Stimulated activated CD8-positive, alpha-beta memory T cell treated with anti-CD3 and anti-CD28 coated beads, Interleukin-12 subunit alpha, Interleukin-12 subunit beta, amount 100 ng/mL, for 4 hours (primary cell): ENCODE measurements around the gene CABYR.
"Not testable (repeated sequence)": the region's sequence is repeated elsewhere in the genome, so short reads cannot be mapped to it uniquely, and the experiment has no call there.

Experiments
- DNase-seq: peaks from one replicate; pipeline ENCODE4 v3.0.0-alpha.2; 2020; ENCODE audit warnings: low read depth

CABYR gene

DNA sequence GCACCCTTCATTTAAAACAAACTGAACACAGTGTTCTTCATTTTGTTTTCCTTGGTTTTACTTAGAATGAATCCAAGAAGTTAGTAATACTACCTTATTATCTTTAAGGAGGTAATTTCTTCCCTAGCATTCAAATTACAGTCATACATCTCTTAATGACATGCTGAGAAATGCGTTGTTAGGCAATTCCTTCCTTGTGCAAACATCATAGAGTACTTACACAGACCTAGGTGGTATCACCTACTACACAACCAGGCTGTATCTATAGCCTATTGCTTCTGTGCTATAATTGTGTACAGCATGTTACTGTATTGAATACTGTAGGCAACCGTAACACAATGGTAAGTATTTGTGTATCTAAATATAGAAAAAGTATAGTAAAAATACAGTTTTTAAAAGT, 8.4 kb upstream of the CABYR start:
- no peak for DNase-seq

DNA sequence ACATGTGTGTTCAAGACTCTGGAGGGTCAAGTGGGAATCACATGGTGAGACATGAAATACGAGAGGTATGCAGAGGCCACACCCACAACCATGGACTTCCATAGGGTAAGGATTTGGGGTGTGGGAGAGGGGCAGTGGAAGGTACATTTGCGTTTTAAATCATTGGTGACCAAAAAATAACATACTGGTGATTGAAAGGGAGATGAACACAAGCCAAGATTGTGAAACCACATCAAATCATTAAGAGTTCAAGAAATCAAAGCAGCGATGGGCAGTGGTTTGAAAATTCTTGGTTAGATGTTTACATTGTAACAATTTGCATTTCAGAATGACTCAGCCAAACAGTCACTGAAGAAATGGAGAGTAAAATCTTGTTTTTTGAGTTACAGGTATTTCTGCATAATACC, 1.9 kb upstream of the CABYR start:
- DNase-seq = no peak

DNA sequence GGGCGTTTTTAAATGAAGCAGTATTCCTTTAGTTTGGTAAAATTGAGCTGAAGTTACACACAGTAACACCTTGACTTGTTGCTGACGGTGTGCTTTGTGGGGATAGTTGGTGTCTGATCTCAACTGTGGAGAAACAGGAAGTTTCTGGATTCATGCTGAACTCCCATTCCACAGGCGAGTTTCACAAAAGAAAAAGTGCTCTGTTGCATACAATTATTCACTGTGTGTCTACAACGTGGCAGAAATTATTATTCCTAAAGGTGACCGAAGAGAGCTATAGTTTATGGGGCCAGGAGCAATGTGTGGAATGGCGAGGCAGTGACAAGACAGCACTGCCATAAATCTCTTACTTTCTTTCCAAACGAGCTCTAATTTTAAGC, 463 bp upstream of the CABYR start:
- DNase-seq = no peak

DNA sequence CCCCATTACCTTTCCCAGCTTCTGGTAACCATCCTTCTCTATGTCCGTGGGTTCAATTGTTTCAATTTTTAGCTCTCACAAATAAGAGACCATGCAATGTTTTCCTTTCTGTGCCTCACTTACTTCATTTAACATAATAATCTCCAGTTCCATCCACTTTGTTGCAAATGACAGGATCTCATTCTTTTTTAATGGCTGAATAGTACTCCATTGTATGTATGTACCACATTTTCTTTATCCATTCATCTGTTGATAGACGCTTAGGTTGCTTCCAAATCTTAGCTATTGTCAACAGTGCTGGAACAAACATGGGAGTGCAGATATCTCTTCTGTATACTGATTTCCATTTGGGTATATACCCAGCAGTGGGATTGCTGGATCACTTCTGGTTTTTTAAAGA, 1.8 kb downstream of the CABYR start:
- DNase-seq = no peak

DNA sequence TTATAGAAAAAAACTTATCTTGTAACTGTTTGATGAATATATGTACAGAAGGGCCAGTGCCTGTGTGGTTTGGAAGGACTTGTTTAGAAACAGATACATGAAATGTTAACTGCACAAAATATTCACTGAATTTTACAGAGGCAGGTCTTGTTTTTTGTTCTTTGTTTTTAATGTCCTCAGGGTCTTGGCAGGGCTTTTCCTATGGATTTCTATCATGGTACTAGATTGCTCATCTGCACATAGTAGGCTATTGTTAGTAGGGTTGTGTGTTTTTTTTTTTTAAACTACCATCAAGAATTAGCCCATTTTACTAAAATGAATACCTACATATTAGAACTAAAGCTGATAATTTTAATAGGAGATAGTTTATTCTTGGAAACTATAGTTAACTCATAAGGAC, 3.5 kb downstream of the CABYR start:
- no peak for DNase-seq

DNA sequence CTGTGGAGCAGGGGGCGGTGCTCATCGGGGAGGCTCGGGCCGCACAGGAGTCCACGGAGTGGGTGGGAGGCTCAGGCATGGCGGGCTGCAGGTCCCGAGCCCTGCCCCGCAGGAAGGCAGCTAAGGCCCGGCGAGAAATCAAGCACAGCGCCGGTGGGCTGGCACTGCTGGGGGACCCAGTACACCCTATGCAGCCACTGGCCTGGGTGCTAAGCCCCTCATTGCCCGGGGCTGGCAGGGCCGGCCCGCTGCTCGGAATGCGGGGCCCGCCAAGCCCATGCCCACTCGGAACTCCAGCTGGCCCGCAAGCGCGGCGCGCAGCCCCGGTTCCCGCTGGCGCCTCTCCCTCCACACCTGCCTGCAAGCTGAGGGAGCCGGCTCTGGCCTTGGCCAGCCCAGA, 10.7 kb downstream of the CABYR start:
- DNase-seq = not testable (repeated sequence)

DNA sequence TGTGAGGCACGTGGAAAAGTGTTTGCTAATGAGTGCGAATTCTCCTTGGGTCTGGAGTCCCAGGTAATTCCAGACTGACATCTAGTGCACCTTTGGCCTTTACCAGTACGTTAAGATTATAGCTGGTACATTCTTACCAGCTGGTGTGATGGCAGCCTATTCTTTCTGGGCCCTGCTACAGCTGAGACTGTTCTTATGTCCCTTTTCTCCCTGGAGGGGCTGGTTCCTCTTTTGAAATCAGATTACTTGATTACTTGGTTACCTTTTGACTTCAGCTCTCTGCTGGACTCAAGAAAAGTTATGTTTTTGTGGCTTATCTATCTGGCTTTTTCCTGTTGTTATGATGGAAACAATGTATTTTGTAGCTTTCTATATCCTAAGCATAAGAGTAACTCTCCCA, 14.5 kb downstream of the CABYR start:
- DNase-seq = no peak

DNA sequence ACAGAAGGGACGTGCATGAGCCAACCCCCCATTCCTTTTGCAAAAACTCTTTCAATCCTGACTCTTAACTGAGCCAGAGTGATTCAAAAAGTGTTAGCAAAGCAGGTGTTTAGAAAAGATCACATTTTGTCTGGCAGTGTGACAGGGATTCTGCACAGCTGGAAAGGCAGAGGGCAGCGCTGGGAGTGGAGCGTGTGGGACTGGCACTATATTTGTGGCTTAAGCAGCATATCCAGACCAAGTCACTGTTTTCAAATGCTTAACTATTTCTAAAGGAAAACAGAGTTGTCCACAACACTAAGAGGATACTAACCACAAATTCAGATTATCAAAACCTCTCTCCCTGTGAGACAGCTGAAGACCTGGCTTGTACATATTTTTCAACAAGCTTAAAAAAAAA, 19.0 kb downstream of the CABYR start:
- DNase-seq = no peak

DNA sequence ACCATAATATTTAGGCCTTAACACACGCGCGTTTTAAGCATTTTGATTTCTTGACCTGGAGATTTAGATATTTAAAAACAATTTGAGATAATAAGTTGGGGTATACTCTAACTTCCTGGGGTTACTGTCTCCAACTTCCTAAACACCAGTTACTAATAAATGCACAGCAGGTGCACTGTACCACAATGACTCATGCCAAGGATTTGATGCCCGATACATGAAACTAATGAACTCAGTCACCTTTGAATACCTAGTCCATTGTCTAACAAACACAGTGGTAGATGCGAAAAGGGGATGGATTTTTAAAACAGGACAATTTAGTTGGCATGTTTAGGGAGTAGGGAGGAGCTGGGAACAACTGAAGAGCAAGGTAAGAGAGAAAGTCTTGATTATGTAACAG, 21.2 kb downstream of the CABYR start:
- no peak for DNase-seq

DNA sequence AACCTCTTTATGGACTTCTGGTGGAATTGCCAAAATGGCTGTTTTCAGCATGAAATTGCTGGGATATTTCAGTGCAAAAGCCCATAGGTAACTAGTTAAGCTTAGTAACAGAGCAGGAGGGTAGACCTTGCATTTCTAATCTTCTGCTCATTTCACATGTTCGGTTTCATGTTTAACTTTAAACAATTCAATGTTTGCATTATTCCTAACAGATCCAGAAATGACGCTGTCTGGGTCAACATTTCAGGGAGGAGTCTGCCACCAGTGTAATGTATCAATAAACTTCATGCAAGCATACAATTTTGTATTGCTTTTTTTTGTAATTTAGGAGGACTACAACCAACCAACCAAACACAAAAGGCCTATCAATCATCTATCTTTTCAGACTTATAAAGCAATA, 22.4 kb downstream of the CABYR start:
- no peak for DNase-seq

DNA sequence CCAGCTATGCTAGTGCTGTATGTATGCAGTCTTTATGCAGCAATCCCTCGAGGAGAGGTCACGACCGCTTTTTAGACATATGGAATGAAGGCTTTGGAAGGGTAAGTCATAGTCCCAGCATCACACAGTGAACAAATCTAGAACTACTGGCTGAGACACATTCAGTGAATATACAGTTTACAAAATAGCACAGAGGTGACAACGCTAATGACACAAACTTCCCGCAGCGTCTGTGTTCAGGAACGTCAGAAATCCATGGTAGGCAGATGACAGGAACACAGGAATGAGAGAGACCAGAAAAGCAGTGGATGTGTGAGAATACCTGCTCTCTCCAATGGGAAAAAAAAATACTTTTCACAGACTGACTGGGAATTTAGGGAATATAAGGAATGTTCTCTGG, 29.6 kb downstream of the CABYR start:
- no peak for DNase-seq

DNA sequence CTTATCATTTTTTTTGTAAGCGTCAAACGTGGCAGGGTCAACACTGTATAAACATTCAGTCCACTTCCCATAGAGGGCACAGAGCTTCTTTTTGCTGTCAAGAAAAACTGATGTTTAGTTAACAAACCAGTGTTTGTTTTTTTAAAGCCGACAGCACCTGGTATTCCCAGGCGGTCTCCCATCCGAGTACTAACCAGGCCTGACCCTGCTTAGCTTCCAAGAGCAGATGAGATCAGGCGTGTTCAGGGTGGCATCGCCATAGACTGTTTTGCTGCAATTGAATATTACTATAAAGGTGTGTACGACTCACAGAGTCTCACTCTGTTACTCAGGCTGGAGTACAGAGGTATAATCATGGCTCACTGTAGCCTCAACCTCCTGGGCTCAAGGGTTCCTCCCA, 31.5 kb downstream of the CABYR start:
- DNase-seq = no peak

DNA sequence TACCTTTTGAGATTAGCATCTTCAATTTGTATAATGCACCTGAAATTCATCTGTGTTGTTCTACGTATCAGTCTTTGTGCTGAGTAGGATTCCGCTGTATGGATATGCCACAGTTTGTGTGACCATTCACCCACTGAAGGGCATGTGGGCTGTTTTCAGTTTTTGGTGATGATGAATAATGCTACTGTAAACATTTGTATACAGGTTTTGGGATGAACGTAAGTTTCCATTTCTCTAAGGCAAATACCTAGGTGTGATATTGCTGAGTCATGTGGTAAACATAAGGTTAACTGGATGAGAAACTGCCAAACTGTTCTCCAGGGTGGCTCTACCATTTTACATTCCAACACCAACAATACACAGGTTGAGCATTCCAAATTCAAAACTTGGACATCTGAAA, 35.1 kb downstream of the CABYR start:
- no peak for DNase-seq

DNA sequence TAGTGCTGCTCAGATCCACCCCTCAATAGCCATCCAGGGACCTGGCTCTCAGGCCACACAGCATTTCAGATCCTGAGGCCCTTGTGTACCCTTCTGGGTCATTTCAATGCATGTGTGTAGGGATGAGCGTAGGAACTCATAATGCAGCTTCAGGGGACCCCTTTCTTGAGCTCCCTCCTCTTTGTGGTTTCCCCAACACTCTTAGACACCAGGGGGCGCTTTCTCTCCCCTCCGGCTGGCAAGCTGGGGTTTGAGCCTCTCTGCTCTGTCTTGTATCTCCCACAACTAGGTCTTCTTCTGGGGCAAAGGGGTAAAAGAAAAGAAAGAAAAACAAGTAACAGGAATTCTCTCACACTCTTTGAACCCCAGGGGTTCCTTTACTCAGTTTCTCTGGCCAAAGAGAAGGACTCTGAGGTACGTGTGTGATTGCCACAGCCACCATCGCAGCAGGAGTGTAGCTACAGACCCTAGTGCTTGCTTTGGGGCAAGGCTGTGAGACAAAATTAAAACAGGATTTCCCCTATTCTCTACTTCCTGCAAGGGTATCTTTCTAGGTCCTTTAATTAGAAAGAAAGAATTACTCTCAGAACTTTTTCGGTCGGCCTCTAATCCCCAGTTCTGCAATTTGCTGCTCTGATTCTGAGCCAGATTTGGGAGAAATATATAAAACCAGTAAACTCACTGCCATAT, 38.0 kb downstream of the CABYR start:
- DNase-seq = no peak

DNA sequence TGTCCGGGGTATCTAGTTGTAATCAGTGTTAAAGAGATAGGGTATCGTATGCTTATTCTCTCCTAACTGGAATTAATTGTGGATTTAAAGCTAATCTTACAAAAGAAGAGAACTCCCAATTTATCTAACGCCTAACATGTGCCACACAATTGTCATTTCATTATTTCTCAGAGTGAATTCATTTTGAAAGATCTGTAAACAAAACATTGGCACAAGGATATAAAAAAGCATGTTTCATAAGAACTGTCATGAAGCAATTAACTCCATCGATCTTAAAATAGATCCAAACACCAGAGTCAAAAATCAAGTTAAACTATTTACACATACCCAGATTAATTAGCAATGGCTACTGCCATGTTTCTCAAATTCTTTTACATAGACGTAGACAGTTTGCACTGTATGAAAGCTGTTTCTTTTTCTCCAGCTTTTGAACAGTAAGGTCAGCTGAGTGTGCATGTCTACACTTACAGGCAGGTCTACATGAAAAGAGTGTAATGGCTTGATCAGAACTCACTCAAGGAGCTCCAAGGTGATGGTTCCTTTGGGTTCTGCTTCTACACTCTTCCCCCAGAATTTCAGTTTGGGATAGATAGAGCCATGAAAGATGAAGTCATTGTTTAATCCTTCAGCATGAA, 38.8 kb downstream of the CABYR start:
- DNase-seq = no peak

DNA sequence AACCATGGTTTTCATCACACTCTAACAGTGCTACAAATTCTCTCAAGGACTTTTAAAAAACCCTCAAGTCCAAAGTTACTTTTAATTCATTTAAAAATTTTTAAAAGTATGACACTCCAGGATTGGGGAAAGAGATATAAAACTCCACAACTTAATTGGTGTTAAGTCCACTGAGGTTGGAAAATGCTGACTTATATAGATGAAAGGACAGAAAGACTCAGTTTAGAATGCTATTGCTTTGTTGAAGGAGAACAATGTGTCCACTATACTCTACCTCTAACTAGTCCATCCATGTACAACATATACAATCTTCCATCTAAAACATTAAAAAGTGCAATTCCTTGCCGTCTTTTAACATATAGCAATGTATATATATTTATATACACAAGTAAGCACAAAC, 41.2 kb downstream of the CABYR start:
- DNase-seq = no peak

DNA sequence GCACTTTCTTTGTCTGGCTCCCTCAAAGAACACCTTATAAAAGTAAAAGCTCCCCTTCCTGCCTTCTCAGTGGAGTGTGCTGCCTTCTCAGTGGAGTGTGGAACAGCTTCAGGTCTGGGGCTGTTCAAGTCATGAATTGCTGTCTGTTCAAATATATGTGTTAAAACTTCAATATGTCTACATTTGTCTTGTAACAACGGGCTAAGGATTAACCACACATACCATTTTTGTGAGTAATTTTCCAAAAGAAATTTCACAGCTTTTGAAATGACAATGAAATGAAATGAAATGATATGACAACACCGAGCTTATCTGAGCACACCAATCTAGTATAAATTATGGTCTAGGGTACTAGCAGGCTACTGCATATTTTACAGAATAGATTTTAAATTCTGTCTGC, 42.9 kb downstream of the CABYR start:
- no peak for DNase-seq

DNA sequence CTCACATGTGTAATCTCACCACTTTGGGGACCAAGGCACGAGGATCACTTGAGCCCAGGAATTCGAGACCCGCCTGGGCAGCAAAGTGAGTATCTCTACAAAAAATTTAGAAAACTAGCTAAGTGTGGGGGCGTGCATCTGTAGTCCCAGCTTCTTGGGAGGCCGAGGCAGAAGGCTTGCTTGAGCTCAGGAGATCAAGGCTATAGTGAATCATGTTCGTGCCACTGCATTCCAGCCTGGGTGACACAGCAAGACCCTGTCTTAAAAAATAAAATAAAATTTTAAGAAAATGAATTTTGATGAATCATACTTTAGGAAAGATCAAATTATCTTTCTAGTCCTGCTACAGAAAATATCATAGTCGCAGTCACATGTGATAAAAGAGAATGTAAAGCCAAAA, 46.9 kb downstream of the CABYR start:
- no peak for DNase-seq

DNA sequence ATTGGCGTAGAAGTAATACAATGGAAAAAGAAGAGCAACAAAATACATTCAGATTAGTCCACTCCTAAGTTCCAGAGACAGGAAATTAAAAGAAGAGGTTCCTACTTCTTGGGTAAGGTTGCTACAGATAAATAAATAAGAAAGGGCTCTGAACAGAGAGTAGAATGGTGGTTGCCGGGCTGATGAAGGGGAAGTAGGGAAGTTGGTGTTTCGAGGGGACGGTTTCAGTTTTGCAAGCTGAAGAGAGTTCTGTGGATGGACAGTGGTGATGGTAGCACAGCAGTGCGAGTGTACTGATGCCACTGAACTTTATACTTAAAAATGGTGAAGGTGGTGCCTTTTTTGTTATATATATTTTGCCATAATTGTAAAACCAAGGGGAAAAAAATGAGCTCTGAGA, 48.2 kb downstream of the CABYR start:
- no peak for DNase-seq

DNA sequence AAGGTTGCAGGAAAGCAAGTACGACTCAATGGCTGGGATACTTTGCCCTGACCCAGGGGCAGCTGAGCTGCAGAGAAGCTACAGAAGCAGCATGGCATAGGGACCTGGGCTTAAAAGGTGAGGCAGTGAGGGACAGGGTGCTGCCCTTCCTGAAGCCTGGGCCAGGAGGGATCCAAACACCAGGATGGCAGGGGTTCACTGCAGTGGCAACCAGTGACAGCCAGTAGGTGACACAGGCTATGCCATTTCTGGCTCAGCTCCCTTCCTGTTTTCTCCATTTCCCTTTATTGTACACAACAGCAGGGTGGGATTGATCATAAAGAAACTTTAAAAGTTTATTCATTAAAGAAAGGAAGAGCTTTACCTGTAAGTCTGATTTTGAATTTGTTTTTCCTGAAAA, 48.8 kb downstream of the CABYR start:
- DNase-seq = no peak

DNA sequence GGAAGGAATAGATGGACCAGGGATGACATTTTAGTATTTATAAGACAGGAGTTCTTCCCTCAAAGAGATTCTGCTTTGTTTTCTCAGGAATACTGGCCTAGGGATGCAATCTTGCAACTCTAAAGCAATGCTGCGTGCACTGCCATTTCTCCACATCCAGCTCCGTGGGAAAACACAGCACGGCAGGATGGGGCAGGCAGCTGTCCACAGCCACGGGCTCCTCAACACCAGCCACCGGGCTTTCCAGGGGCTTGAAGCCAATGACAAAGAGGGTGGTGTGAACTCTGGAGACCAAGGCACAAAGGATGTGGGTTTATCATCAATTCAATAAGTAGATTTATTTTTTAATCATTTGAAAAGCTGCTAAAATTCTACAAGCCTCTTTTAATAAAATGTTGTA, 49.3 kb downstream of the CABYR start:
- DNase-seq = no peak

DNA sequence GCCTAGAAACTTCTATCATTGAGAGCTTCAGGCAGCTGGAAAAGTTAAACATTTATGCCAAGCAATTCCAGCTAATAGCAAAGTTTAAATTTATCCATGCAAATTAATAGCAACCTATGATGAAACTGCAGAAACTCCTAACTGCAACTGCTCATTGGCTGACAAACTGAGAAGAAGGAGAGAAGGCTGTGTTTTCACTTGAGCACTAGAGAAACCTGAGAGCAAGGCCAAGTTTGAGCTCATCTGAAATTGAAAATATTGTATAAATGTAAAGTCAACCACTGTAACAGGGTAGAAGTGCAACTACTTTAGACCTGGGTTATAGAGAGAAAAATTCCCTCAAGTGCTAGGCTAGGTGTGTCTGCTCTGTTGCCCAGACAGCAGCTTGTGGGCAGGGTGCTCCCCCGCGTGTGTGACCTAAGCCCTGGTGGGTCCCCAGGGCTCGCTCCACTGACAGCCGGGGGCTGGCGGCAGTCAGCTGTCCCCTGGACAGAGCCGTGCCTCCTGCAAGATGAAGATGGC, 50.2 kb downstream of the CABYR start:
- DNase-seq = no peak

DNA sequence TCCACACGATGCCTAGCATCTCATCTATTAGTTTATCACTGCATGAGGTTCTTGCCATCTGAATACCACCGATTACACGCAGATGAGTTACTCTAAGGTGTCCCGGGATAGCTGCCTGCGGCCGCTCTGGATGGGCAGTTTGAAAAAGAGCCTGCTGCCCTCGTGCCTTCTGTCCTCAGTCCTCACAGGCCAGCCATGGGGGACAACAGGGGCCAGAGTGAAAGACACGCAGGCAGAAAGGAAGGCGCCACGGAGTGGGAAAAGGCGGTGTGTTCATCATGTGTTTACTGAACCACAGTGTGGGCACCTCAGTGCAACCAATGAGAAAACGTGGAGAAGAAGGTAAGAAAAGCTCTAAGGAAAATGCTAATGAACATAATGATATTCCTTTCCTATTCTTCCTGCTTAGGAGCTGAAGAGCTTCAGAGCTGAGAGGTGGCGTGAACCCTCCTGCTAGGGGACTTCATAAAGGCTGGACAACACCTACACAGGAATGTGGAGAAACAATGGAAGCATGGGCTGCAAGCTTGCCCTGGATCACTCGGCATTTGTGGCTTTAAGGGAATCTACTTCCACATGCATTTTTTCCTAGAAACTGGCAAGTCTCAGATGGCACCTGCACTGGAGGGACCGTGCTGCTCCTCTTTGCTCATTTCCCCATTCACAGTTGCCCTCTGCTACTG, 50.9 kb downstream of the CABYR start:
- no peak for DNase-seq

DNA sequence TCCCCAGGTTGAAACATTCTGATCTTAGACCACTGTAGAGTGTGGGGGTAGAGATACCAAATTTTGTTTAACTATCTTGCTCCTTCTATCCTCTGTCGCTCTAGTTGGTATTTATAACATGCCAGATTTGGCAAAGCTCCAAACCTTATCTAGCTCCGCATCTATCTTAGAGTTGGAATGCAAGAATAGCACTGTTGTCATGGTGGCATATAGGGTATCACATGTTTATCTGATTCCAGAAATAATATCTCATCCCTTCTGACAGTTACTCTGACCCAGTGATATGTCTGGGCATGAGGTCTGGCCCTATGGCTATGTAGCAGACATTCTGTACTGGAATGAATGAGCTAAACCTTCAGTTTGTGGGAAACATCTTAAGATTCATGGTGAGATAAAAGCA, 51.7 kb downstream of the CABYR start:
- DNase-seq = no peak
